GM12878 (cell line): ENCODE measurements around the gene SLC26A1. TPM values are rescaled to one million over a fixed set of nuclear protein-coding genes. Genes with fewer than 3 reads are reported as not detected.

Experiments
- ATAC-seq: fragments of 200-7000 bp; cut with Tn5 transposase; 3 replicates; pipeline ENCODE4 v1.9.1; 2020; ENCODE audit warnings: mild to moderate bottlenecking, moderate library complexity
- BruUV-seq: library from RNA; stranded (reverse); fragments of 400-500 nt; replicated peaks from 2 replicates; lab custom pipeline; 2021; lab: Mats Ljungman, UMichigan
- CTCF ChIA-PET: fragments of 300-600 bp; sonication (Branson Sonifier 250); formaldehyde crosslinking; extraction: SDS; loops from one replicate; lab custom pipeline; 2021; ENCODE audit warnings: inconsistent platforms; lab: Yijun Ruan, JAX
- POLR2A ChIA-PET: fragments of 350-600 bp; formaldehyde crosslinking; extraction: SDS; loops from one replicate; lab custom pipeline; 2021; ENCODE audit warnings: inconsistent platforms; lab: Charles Lee
- RAD21 ChIA-PET: fragments of 300-600 bp; sonication (Branson Sonifier 250); formaldehyde crosslinking; loops from one replicate; lab custom pipeline; 2023; ENCODE audit warnings: antibody characterized with exemption; ENCODE audit not compliant: unreplicated experiment; lab: Charles Lee
- SMC1A ChIA-PET: fragments of 300-600 bp; sonication (Branson Sonifier 250); formaldehyde crosslinking; loops from one replicate; lab custom pipeline; 2023; ENCODE audit not compliant: unreplicated experiment, uncharacterized antibody; lab: Charles Lee
- DNase-seq: peaks from one replicate; pipeline ENCODE4 v3.0.0-alpha.2; 2011; ENCODE audit warnings: low read depth, low spot score
- FAIRE-seq: peaks from 3 replicates; lab custom pipeline; 2011; peaks lifted over from hg19 to GRCh38; lab: Jason Lieb, UNC
- H2AFZ ChIP-seq: 2 replicates; pipeline ENCODE4 v1.6.0; 2011; ENCODE audit warnings: low read depth, low read length, control low read depth; ENCODE audit not compliant: control insufficient read depth
- H3K27ac ChIP-seq: 2 replicates; pipeline ENCODE4 v1.5.1; 2011; ENCODE audit warnings: control low read depth; ENCODE audit not compliant: control insufficient read depth, insufficient read depth
- H3K27me3 ChIP-seq, 2 experiments: replicated peaks in 1 of 2; 2 replicates each; pipeline versions ENCODE4 v1.6.0 to v1.6.1; 2011; ENCODE audit warnings: low read length in 1 of 2; ENCODE audit not compliant: control insufficient read depth in 2 of 2, insufficient read depth in 2 of 2
- H3K36me3 ChIP-seq, 2 experiments: 2 replicates each; pipeline ENCODE4 v1.5.1; 2011; ENCODE audit warnings: low read length in 1 of 2; ENCODE audit not compliant: control insufficient read depth in 2 of 2, insufficient read depth in 2 of 2
- H3K4me1 ChIP-seq: 2 replicates; pipeline ENCODE4 v1.6.1; 2011; ENCODE audit warnings: mild to moderate bottlenecking, low read length, moderate library complexity, mixed read lengths; ENCODE audit not compliant: control insufficient read depth, insufficient read depth
- H3K4me2 ChIP-seq: 2 replicates; pipeline ENCODE4 v1.6.0; 2011; ENCODE audit warnings: control low read depth; ENCODE audit not compliant: control insufficient read depth, insufficient read depth
- H3K4me3 ChIP-seq: fragments of 200-600 bp; sonication (generic); 2 replicates; pipeline ENCODE4 v1.5.1; 2016
- H3K79me2 ChIP-seq: 2 replicates; pipeline ENCODE4 v1.6.0; 2011; ENCODE audit warnings: low read length; ENCODE audit not compliant: control insufficient read depth, insufficient read depth
- H3K9ac ChIP-seq: 2 replicates; pipeline ENCODE4 v1.8.0; 2011; ENCODE audit warnings: low read length, control low read depth, mixed read lengths; ENCODE audit not compliant: control insufficient read depth, insufficient read depth
- H3K9me3 ChIP-seq: replicated peaks from 3 replicates; pipeline ENCODE4 v1.5.1; 2011; ENCODE audit warnings: mild to moderate bottlenecking, low read length; ENCODE audit not compliant: control insufficient read depth, insufficient read depth
- H4K20me1 ChIP-seq: 2 replicates; pipeline ENCODE4 v1.6.0; 2011; ENCODE audit not compliant: control insufficient read depth, insufficient read depth
- CEBPZ ChIP-seq: fragments of 150-350 bp; IDR thresholded peaks from 2 replicates; pipeline ENCODE4 v1.6.1; 2016; ENCODE audit warnings: low read depth, low read length
- CREB1 ChIP-seq: IDR thresholded peaks from 2 replicates; pipeline ENCODE4 v1.6.1; 2012; ENCODE audit warnings: low read depth, mild to moderate bottlenecking, inconsistent platforms
- IKZF2 ChIP-seq, 2 experiments: fragments of 450-650 bp; IDR thresholded peaks; 2 replicates each; pipeline ENCODE4 v1.6.1; 2017; ENCODE audit warnings: mild to moderate bottlenecking in 2 of 2, moderate library complexity in 2 of 2
- IRF3 ChIP-seq: fragments of 450-650 bp; IDR thresholded peaks from 2 replicates; pipeline ENCODE4 v1.6.1; 2014; ENCODE audit warnings: mild to moderate bottlenecking
- IRF5 ChIP-seq: fragments of 450-650 bp; IDR thresholded peaks from 2 replicates; pipeline ENCODE4 v1.6.1; 2017; ENCODE audit warnings: borderline replicate concordance
- JUNB ChIP-seq: IDR thresholded peaks from 2 replicates; pipeline ENCODE4 v1.6.1; 2016; ENCODE audit warnings: antibody characterized with exemption, mild to moderate bottlenecking
- NFIC ChIP-seq: IDR thresholded peaks from 2 replicates; pipeline ENCODE4 v1.6.1; 2012; ENCODE audit warnings: low read depth, mild to moderate bottlenecking, inconsistent platforms, low read length, moderate library complexity
- RELB ChIP-seq: fragments of 450-650 bp; IDR thresholded peaks from 2 replicates; pipeline ENCODE4 v1.6.1; 2017; ENCODE audit warnings: low read depth, mild to moderate bottlenecking, moderate library complexity
- SPI1 ChIP-seq: IDR thresholded peaks from 2 replicates; pipeline ENCODE4 v1.6.1; 2011; ENCODE audit warnings: low read depth, mild to moderate bottlenecking, low read length, moderate library complexity, borderline replicate concordance; ENCODE audit not compliant: insufficient read depth
- SUZ12 ChIP-seq: fragments of 200-600 bp; sonication (generic); IDR thresholded peaks from one replicate; pipeline ENCODE4 v1.6.1; 2018; ENCODE audit warnings: antibody characterized with exemption, mild to moderate bottlenecking; ENCODE audit not compliant: unreplicated experiment
- TCF3 ChIP-seq: IDR thresholded peaks from 2 replicates; pipeline ENCODE4 v1.6.1; 2012; ENCODE audit warnings: low read depth, mild to moderate bottlenecking, low read length, borderline replicate concordance; ENCODE audit not compliant: insufficient read depth
- ZNF592 ChIP-seq: fragments of 450-650 bp; IDR thresholded peaks from 2 replicates; pipeline ENCODE4 v1.6.1; 2017; ENCODE audit warnings: mild to moderate bottlenecking, moderate library complexity
- WGBS: methylation state at CpG from one replicate; pipeline ENCODE4 v1.1.6; 2016; ENCODE audit warnings: low lambda C conversion rate; ENCODE audit not compliant: insufficient replicate concordance, insufficient coverage; ENCODE audit errors: missing lambda C conversion rate; 5-methylcytosine and 5-hydroxymethylcytosine counted together
- in situ Hi-C: fragments of 300-500 bp; cut with MboI; formaldehyde crosslinking; loops from 9 replicates; pipeline ENCODE4 v1.14.3; 2018; ENCODE audit warnings: mixed read lengths
- intact Hi-C: fragments of 100-400 bp; cut with micrococcal nuclease; formaldehyde crosslinking; loops from one replicate; pipeline ENCODE4 v1.14.2; 2022; ENCODE audit not compliant: unreplicated experiment
- polyA plus RNA-seq, 11 experiments: library from polyadenylated mRNA; depleted of rRNA in 4 of 11; unstranded in 6 of 11; stranded (reverse) in 5 of 11; fragments of >200 nt; fragmentation: Nextera tagmentation in 4 of 11; fragmentation: Illumina TruSeq in 1 of 11; extraction: Ambion mirVana in 4 of 11; extraction: Trizol in 1 of 11; gene quantifications; 1 replicate in 1 of 11; 2 replicates in 10 of 11; pipeline versions ENCODE4 v1.2.1 to v1.2.3, GENCODE V29; 2011 to 2016; ENCODE audit warnings: inconsistent platforms in 2 of 11, missing spikeins in 2 of 11, low read depth in 1 of 11
- total RNA-seq, 4 experiments: library from RNA; depleted of rRNA in 3 of 4; stranded (reverse); fragments of >200 nt in 3 of 4; fragmentation: Illumina TruSeq in 1 of 4; extraction: Trizol in 1 of 4; gene quantifications; 2 replicates each; pipeline versions ENCODE4 v1.2.1 to v1.2.3, GENCODE V29; 2013 to 2021

SLC26A1 gene
- total and polyA plus RNA-seq, 10 of the 15 experiments (the other 5 are each of a cell fraction or from before 2014, with no cell fraction given) = 0.05 to 0.96 (median 0.28) TPM; not detected in 5

DNA sequence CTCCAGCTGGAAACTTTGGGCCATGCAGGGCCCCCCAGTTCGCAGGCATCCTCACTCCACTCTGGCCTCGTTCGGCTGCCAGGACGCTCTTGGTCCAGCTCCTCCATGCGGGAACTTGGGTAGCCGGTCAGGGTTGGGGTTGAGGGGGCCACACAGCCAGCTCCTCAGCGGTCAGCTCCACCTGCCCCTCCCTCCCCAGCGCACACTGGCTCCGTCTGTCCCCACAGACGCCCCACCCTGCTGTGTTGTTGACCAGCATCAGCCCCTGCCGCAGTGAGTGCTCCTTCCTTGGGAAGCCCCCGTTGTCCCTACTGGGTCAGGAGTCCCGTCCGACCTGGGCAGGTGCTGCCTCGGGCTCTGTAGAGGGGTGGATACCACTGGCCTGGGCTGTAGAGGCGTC is 24.0 kb upstream of the SLC26A1 start:
- CTCF ChIA-PET = no interaction called here
- FAIRE-seq (no peak), ATAC-seq (no peak), DNase-seq (no peak)
- SMC1A ChIA-PET = no interaction called here
- no TSS peak for BruUV-seq
- peaks cover 11% of the 10 kb centered on the region for H3K4me1 ChIP-seq
- intact Hi-C loops (no loop called here), in situ Hi-C loops (no loop called here)
- no peaks in the 10 kb centered on the region for H3K36me3 ChIP-seq
- no peak overlapping the region for H3K4me2 ChIP-seq
- no peak overlapping the region for H2AFZ ChIP-seq
- no peaks in the 10 kb centered on the region; the same call in 1 of the 2 replicates for H4K20me1 ChIP-seq
- H3K9ac ChIP-seq = no peak overlapping the region
- RAD21 ChIA-PET = no interaction called here
- POLR2A ChIA-PET = no interaction called here
- 33% methylated on average over 15 of the region's 16 CpGs for WGBS
- H3K9me3 ChIP-seq = no peaks in the 10 kb centered on the region
- no peak overlapping the region for H3K27ac ChIP-seq
- H3K4me3 ChIP-seq = no peak overlapping the region
- no peaks in the 10 kb centered on the region for H3K27me3 ChIP-seq
- no peaks in the 10 kb centered on the region for H3K79me2 ChIP-seq
- TF ChIP-seq RELB (no peak), IKZF2 (IDR thresholded peaks at IDR 0.05) (no peak), SUZ12 (no peak), IRF3 (no peak), IRF5 (no peak), CEBPZ (no peak), JUNB (no peak), ZNF592 (no peak), TCF3 (no peak), CREB1 (no peak), NFIC (no peak), SPI1 (no peak)
